ENCODE data around the gene PRDM7.

Gene PRDM7

GRCh38 chr16:90048737-90049330, 28.3 kb downstream of the PRDM7 start:
- TF ChIP-seq ZNF274 (IDR thresholded peaks at IDR 0.05; ENCODE audit: low read depth, low read length), result no peak

GRCh38 chr16:90048347-90048722, 28.8 kb downstream of the PRDM7 start:
- TF ChIP-seq ZNF274 (IDR thresholded peaks at IDR 0.05; ENCODE audit: low read depth, low read length), result no peak

More at GRCh38 chr16:90048737-90049330, 28.3 kb downstream of the PRDM7 start:
- no peak overlapping the region for H3K4me3 ChIP-seq (ENCODE audit: low read length)

GRCh38 chr16:90047714-90048346, 29.3 kb downstream of the PRDM7 start:
- H3K4me3 ChIP-seq (ENCODE audit: low read length), result no peak overlapping the region
- TF ChIP-seq ZNF274 (IDR thresholded peaks at IDR 0.05; ENCODE audit: low read depth, low read length), result no peak

More at GRCh38 chr16:90048347-90048722, 28.8 kb downstream of the PRDM7 start:
- H3K4me3 ChIP-seq (ENCODE audit: low read length), result no peak overlapping the region

- no peak for TF ChIP-seq ZNF274 (IDR thresholded peaks at IDR 0.05; ENCODE audit: low read depth, low read length)
- no peak overlapping the region for H3K4me3 ChIP-seq (ENCODE audit: low read length)
Measured at GRCh38 chr16:90046971-90047713, 30.0 kb downstream of the PRDM7 start.

GRCh38 chr16:90046122-90046970, 30.8 kb downstream of the PRDM7 start:
- H3K4me3 ChIP-seq (ENCODE audit: low read length), result no peak overlapping the region
- no peak for TF ChIP-seq ZNF274 (IDR thresholded peaks at IDR 0.05; ENCODE audit: low read depth, low read length)

- no peak for TF ChIP-seq ZNF274 (IDR thresholded peaks at IDR 0.05; ENCODE audit: low read depth, low read length)
- no peak overlapping the region for H3K4me3 ChIP-seq (ENCODE audit: low read length)
Measured at GRCh38 chr16:90044111-90044551, 33.0 kb downstream of the PRDM7 start.

GRCh38 chr16:90043526-90043925, 33.6 kb downstream of the PRDM7 start:
- no peak overlapping the region for H3K4me3 ChIP-seq (ENCODE audit: low read length)
- TF ChIP-seq ZNF274 (IDR thresholded peaks at IDR 0.05; ENCODE audit: low read depth, low read length), result no peak

- no peak overlapping the region for H3K4me3 ChIP-seq (ENCODE audit: low read length)
- no peak for TF ChIP-seq ZNF274 (IDR thresholded peaks at IDR 0.05; ENCODE audit: low read depth, low read length)
Measured at GRCh38 chr16:90042946-90043514, 34.1 kb downstream of the PRDM7 start.

GRCh38 chr16:90041896-90042473, 35.1 kb downstream of the PRDM7 start:
- TF ChIP-seq ZNF274 (IDR thresholded peaks at IDR 0.05; ENCODE audit: low read depth, low read length), result no peak
- no peak overlapping the region for H3K4me3 ChIP-seq (ENCODE audit: low read length)

GRCh38 chr16:90040152-90041023, 36.7 kb downstream of the PRDM7 start:
- H3K4me3 ChIP-seq (ENCODE audit: low read length), result no peak overlapping the region
- no peak for TF ChIP-seq ZNF274 (IDR thresholded peaks at IDR 0.05; ENCODE audit: low read depth, low read length)

- no peak for TF ChIP-seq ZNF274 (IDR thresholded peaks at IDR 0.05; ENCODE audit: low read depth, low read length)
- H3K4me3 ChIP-seq (ENCODE audit: low read length), result no peak overlapping the region
Measured at GRCh38 chr16:90037276-90037675, 39.9 kb downstream of the PRDM7 start.

GRCh38 chr16:90035902-90036301, 41.2 kb downstream of the PRDM7 start:
- no peak for TF ChIP-seq ZNF274 (IDR thresholded peaks at IDR 0.05; ENCODE audit: low read depth, low read length)
- no peak overlapping the region for H3K4me3 ChIP-seq (ENCODE audit: low read length)

GRCh38 chr16:90034504-90034903, 42.6 kb downstream of the PRDM7 start:
- H3K4me3 ChIP-seq (ENCODE audit: low read length), result no peak overlapping the region

More at GRCh38 chr16:90034504-90034903, 42.6 kb downstream of the PRDM7 start:
- TF ChIP-seq ZNF274 (IDR thresholded peaks at IDR 0.05; ENCODE audit: low read depth, low read length), result no peak
